Cerebellar cortex (tissue), 1 donor: ENCODE results near the gene ZNF700.
"Not testable (repeated sequence)": the region's sequence is repeated elsewhere in the genome, so short reads cannot be mapped to it uniquely, and the experiment has no call there.

Experiments used
- DNase-seq: peaks from one replicate; pipeline ENCODE4 v3.0.0-alpha.2; 2015; ENCODE audit warnings: low spot score

The ZNF700 gene

DNA sequence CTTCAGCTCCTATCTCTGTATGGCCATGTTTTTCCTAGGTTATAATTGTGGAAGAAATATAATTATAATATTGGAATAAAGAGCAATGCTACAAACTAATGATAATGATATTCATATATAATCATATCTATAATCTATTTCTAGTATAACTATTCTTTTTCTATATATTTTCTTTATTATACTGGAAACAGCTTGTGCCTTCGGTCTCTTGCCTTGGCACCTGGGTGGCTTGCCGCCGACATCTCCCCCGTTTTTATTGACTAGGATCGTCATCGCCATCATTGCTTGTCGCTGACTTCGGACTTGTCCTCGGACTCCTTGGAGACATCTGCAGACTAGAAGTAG is 64.2 kb downstream of the ZNF700 start:
- DNase-seq: no peak

DNA sequence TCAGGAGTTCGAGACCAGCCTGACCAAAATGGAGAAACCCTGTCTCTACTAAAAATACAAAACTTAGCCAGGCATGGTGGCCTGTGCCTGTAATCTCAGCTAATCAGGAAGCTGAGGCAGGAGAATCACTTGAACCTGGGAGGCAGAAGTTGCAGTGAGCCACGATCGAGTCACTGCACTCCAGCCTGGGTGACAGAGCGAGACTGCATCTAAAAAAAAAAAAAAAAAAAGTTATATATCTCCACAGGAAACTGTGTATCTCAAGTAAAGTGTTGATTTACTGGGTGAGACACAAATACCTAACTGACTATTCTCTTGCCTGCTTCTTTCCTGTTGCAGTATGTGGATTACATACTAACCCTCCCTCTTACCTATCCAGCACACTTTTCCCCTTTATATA is 67.0 kb downstream of the ZNF700 start:
- DNase-seq: not testable (repeated sequence)

DNA sequence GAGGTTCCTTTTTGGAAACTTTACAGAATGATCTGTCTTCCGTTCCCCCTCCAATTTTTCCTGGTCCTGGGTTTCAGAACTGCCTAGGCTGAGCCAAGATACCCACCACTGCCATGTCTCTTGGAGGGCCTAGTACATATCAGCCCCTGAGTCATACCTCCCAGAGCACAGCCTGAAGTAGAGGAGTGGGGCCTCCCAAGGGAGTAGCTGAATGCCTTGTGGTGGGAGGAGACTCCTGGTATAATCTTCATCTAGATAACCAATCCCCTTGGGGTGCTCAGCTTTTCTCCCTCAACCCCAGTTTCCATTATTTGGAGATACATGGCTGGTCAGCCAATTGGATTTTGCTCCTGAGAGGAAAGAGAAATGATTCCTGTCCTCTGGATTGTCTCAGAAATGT is 70.3 kb downstream of the ZNF700 start:
- DNase-seq: no peak
